Activated CD4-positive, alpha-beta memory T cell treated with anti-CD3 and anti-CD28 coated beads for 36 hours (primary cell): Measurements from ENCODE around the gene WFIKKN2. TPM values are rescaled to one million over a fixed set of nuclear protein-coding genes. Genes with fewer than 3 reads are reported as not detected.
"Not testable (repeated sequence)": the region's sequence is repeated elsewhere in the genome, so short reads cannot be mapped to it uniquely, and the experiment has no call there.

Experiments used
- CTCF ChIA-PET: fragments of 350-600 bp; sonication (Branson Sonifier 250); formaldehyde crosslinking; loops from one replicate; lab custom pipeline; 2021; ENCODE audit warnings: antibody characterized with exemption, inconsistent platforms; lab: Charles Lee
- POLR2A ChIA-PET: fragments of 350-600 bp; sonication (Branson Sonifier 250); formaldehyde crosslinking; loops from one replicate; lab custom pipeline; 2021; ENCODE audit warnings: antibody characterized with exemption; lab: Charles Lee
- DNase-seq: peaks from one replicate; pipeline ENCODE4 v3.0.0-alpha.2; 2020
- H3K27ac Mint-ChIP-seq: one replicate; pipeline ENCODE4 v1.8.0; 2021; ENCODE audit warnings: mixed read lengths
- H3K27me3 Mint-ChIP-seq: one replicate; pipeline ENCODE4 v1.8.0; 2021; ENCODE audit warnings: mixed read lengths
- H3K36me3 Mint-ChIP-seq: one replicate; pipeline ENCODE4 v1.8.0; 2021; ENCODE audit warnings: mixed read lengths
- H3K4me1 Mint-ChIP-seq: one replicate; pipeline ENCODE4 v1.8.0; 2021; ENCODE audit warnings: low read depth, mixed read lengths
- H3K4me3 Mint-ChIP-seq: one replicate; pipeline ENCODE4 v1.8.0; 2021; ENCODE audit warnings: mild to moderate bottlenecking, mixed read lengths
- H3K9me3 Mint-ChIP-seq: one replicate; pipeline ENCODE4 v1.8.0; 2021; ENCODE audit warnings: mixed read lengths
- intact Hi-C: fragments of 100-400 bp; cut with micrococcal nuclease; formaldehyde crosslinking; loops from one replicate; pipeline ENCODE4 v1.15.1; 2023
- total RNA-seq, 2 experiments: library from RNA; stranded (reverse); gene quantifications; one replicate each; pipeline ENCODE4 v1.2.3, GENCODE V29; 2021

The WFIKKN2 gene
- total RNA-seq, 2 experiments from 2014 or later: not detected

DNA sequence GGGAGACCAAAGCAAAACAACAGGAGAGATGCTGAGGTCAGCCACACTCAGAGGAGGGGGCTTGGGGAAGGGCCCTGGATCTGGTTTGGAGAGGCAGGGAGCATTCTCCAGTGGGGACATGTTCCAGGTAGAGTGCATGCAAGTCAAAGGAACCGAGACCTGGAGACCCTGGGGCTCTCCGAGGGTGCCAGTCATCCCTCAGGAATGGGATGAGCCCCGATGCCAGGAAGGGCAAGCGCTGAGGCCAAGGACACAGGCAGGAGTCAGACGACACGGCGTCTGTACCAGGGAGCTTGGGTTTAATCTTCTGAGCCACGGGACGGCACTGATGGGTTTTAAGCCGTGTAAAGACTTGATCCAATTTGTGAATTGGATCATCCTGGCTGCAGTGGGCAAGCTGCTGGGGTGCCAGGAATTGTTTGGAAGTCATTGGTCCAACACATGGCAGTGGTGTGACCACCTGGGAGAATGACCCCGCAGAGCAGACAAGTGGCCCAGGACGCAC, 35.1 kb upstream of the WFIKKN2 start:
- no peaks in the 10 kb centered on the region for H3K36me3 Mint-ChIP-seq
- no peaks in the 10 kb centered on the region for H3K4me1 Mint-ChIP-seq
- no peak overlapping the region for H3K27ac Mint-ChIP-seq
- H3K4me3 Mint-ChIP-seq: no peak overlapping the region
- no peaks in the 10 kb centered on the region for H3K27me3 Mint-ChIP-seq
- H3K9me3 Mint-ChIP-seq: no peaks in the 10 kb centered on the region
- ChIA-PET POLR2A (no interaction called here), CTCF (interaction anchor here (2.9 kb wide), 1 partner anchor 16 kb away, joined by 10 read pairs; no protein-coding TSS in a partner anchor)
- DNase-seq: no peak
- intact Hi-C loops: no loop called here

GRCh38 chr17:50802609-50803571, 32.5 kb upstream of the WFIKKN2 start:
- intact Hi-C loops: no loop called here
- no peaks in the 10 kb centered on the region for H3K9me3 Mint-ChIP-seq
- H3K4me3 Mint-ChIP-seq: no peak overlapping the region
- H3K27me3 Mint-ChIP-seq: no peaks in the 10 kb centered on the region
- CTCF ChIA-PET: interaction anchor here (1.2 to 1.6 kb wide), 4 partner anchors 14 to 38 kb away, joined by 3 to 8 read pairs (median 4); no protein-coding TSS in a partner anchor
- no peak for DNase-seq
- POLR2A ChIA-PET: no interaction called here
- no peaks in the 10 kb centered on the region for H3K4me1 Mint-ChIP-seq
- no peak overlapping the region for H3K27ac Mint-ChIP-seq
- no peaks in the 10 kb centered on the region for H3K36me3 Mint-ChIP-seq

- H3K4me3 Mint-ChIP-seq: no peak overlapping the region
- no peaks in the 10 kb centered on the region for H3K27me3 Mint-ChIP-seq
- no peak overlapping the region for H3K27ac Mint-ChIP-seq
- ChIA-PET CTCF (interaction anchor here (1.6 kb wide), 1 partner anchor 20 kb away, joined by 8 read pairs; no protein-coding TSS in a partner anchor), POLR2A (no interaction called here)
- H3K36me3 Mint-ChIP-seq: no peaks in the 10 kb centered on the region
- H3K4me1 Mint-ChIP-seq: no peaks in the 10 kb centered on the region
- H3K9me3 Mint-ChIP-seq: no peaks in the 10 kb centered on the region
- no peak for DNase-seq
- intact Hi-C loops: no loop called here
These were observed 31.7 kb upstream of the WFIKKN2 start for GRCh38 chr17:50803676-50804075.

GRCh38 chr17:50804749-50805475, 30.5 kb upstream of the WFIKKN2 start:
- H3K9me3 Mint-ChIP-seq, H3K27ac Mint-ChIP-seq, H3K4me3 Mint-ChIP-seq, H3K4me1 Mint-ChIP-seq, CTCF ChIA-PET, H3K36me3 Mint-ChIP-seq, DNase-seq, intact Hi-C loops, H3K27me3 Mint-ChIP-seq, POLR2A ChIA-PET: not testable (repeated sequence)

DNA sequence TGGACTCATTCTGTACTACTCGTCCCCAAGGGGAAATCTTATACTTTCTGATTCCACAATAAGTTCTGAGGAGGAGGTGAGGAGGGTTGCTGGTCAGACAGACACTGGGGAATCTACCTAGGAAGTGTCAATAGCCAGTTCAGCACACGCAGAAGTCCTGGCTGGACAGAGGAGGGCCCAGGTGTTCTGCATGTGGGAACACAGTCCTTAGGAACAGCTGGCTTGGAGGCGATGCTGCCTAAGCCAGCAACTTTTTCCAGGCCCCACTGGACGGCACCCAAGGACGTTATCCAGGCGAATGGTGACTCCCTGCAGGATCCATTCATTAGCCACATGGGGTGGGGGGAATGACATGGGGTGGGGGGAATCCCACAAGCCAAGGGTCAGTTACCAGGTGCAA, 29.9 kb upstream of the WFIKKN2 start:
- POLR2A ChIA-PET: no interaction called here
- H3K4me3 Mint-ChIP-seq: no peak overlapping the region

DNA sequence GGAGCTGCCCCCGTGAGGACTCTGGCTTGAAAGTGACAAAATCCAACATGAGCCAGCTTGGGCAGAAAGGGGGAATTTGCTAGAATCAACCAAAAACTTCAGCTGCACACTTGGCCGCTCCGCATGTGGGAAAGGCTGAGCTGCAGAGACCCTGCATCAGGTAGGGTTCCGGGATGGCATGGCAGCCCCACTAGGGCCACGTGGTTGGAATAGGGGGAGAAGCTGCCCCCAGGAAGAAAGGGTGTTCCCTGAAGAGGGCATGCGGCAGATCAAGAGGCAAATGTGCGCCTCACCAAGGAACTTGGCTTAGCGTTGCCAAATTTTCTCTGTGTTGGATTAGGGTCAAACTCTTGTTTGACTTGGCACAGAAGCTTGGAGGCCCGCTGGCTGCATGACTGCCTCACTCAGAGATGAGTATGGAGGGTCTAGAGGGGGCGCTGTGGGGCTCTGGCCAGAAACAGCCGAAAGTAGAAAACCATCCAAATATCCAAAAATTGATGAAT, 29.2 kb upstream of the WFIKKN2 start:
- DNase-seq: no peak

More for the DNA sequence above, 29.9 kb upstream of the WFIKKN2 start:
- DNase-seq: no peak
- Mint-ChIP-seq H3K36me3 (no peaks in the 10 kb centered on the region), H3K27me3 (no peaks in the 10 kb centered on the region), H3K4me1 (no peaks in the 10 kb centered on the region), H3K9me3 (no peaks in the 10 kb centered on the region), H3K27ac (no peak overlapping the region)
- CTCF ChIA-PET: interaction anchor here (0.9 kb wide), 1 partner anchor 22 kb away, joined by 4 read pairs; no protein-coding TSS in a partner anchor
- intact Hi-C loops: no loop called here

GRCh38 chr17:50807009-50807408, 28.4 kb upstream of the WFIKKN2 start:
- H3K9me3 Mint-ChIP-seq: no peaks in the 10 kb centered on the region
- H3K27ac Mint-ChIP-seq: no peak overlapping the region
- intact Hi-C loops: no loop called here
- CTCF ChIA-PET: interaction anchor here (0.8 to 1.1 kb wide), 2 partner anchors 11 to 42 kb away, joined by 3 to 4 read pairs; no protein-coding TSS in a partner anchor
- POLR2A ChIA-PET: no interaction called here
- H3K27me3 Mint-ChIP-seq: no peaks in the 10 kb centered on the region
- no peaks in the 10 kb centered on the region for H3K36me3 Mint-ChIP-seq
- no peak overlapping the region for H3K4me3 Mint-ChIP-seq
- H3K4me1 Mint-ChIP-seq: no peaks in the 10 kb centered on the region
- DNase-seq: no peak

More for the DNA sequence above, 29.2 kb upstream of the WFIKKN2 start:
- Mint-ChIP-seq H3K4me1 (no peaks in the 10 kb centered on the region), H3K27ac (no peak overlapping the region), H3K27me3 (no peaks in the 10 kb centered on the region), H3K9me3 (no peaks in the 10 kb centered on the region), H3K4me3 (no peak overlapping the region), H3K36me3 (no peaks in the 10 kb centered on the region)
- ChIA-PET POLR2A (no interaction called here), CTCF (interaction anchor here (0.9 to 1.1 kb wide), 2 partner anchors 23 to 42 kb away, joined by 4 read pairs; no protein-coding TSS in a partner anchor)
- intact Hi-C loops: no loop called here

GRCh38 chr17:50807675-50808074, 27.7 kb upstream of the WFIKKN2 start:
- H3K27ac Mint-ChIP-seq: no peak overlapping the region
- no peak overlapping the region for H3K4me3 Mint-ChIP-seq
- ChIA-PET CTCF (interaction anchor here (0.8 kb wide), 1 partner anchor 11 kb away, joined by 3 read pairs; no protein-coding TSS in a partner anchor), POLR2A (no interaction called here)
- H3K27me3 Mint-ChIP-seq: no peaks in the 10 kb centered on the region
- no peaks in the 10 kb centered on the region for H3K9me3 Mint-ChIP-seq
- no peak for DNase-seq
- no peaks in the 10 kb centered on the region for H3K4me1 Mint-ChIP-seq
- intact Hi-C loops: no loop called here
- no peaks in the 10 kb centered on the region for H3K36me3 Mint-ChIP-seq

DNA sequence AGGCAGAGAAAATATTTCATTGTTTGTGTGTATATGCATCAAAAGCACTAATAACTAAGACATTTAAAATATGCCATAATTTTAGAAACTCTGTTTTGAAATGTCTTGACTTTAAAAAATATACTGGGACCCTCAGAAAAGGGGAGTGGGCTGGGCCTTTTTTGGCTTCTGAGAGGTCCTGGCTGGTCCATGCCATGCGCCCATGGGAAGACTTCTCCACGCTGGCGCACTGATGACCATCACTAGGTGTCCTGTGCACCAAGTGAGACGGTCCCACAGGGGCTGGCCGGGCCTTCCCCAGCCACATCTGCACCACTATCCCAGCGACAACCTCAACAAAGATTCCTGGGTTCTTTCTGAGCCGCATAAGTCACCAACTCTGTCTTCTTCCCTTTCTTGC, 27.0 kb upstream of the WFIKKN2 start:
- Mint-ChIP-seq H3K4me1 (no peaks in the 10 kb centered on the region), H3K27ac (no peak overlapping the region), H3K9me3 (no peaks in the 10 kb centered on the region), H3K4me3 (no peak overlapping the region), H3K27me3 (no peaks in the 10 kb centered on the region), H3K36me3 (no peaks in the 10 kb centered on the region)
- intact Hi-C loops: no loop called here
- no peak for DNase-seq
- POLR2A ChIA-PET: no interaction called here
- CTCF ChIA-PET: interaction anchor here (1.2 to 1.4 kb wide), 2 partner anchors 9 to 24 kb away, joined by 4 read pairs; no protein-coding TSS in a partner anchor

GRCh38 chr17:50808888-50809287, 26.5 kb upstream of the WFIKKN2 start:
- H3K27ac Mint-ChIP-seq: no peak overlapping the region
- DNase-seq: no peak
- no peaks in the 10 kb centered on the region for H3K9me3 Mint-ChIP-seq
- H3K4me3 Mint-ChIP-seq: no peak overlapping the region
- intact Hi-C loops: no loop called here
- no peaks in the 10 kb centered on the region for H3K4me1 Mint-ChIP-seq
- H3K36me3 Mint-ChIP-seq: no peaks in the 10 kb centered on the region
- ChIA-PET POLR2A (no interaction called here), CTCF (interaction anchor here (1.2 to 1.4 kb wide), 2 partner anchors 9 to 25 kb away, joined by 4 read pairs; no protein-coding TSS in a partner anchor)
- no peaks in the 10 kb centered on the region for H3K27me3 Mint-ChIP-seq

GRCh38 chr17:50813583-50813982, 21.8 kb upstream of the WFIKKN2 start:
- intact Hi-C loops: no loop called here
- POLR2A ChIA-PET: no interaction called here
- no peak overlapping the region for H3K27ac Mint-ChIP-seq
- DNase-seq: no peak
- no peak overlapping the region for H3K4me3 Mint-ChIP-seq
- CTCF ChIA-PET: no interaction called here
- H3K9me3 Mint-ChIP-seq: no peaks in the 10 kb centered on the region
- H3K27me3 Mint-ChIP-seq: peaks cover 11% of the 10 kb centered on the region
- peaks cover 2% of the 10 kb centered on the region for H3K4me1 Mint-ChIP-seq
- H3K36me3 Mint-ChIP-seq: no peaks in the 10 kb centered on the region
